Large intestine (tissue), 12 donors: Measurements from ENCODE around the gene DHX38. TPM values are rescaled to one million over a fixed set of nuclear protein-coding genes. Genes with fewer than 3 reads are reported as not detected.
"Not testable (repeated sequence)": the region's sequence is repeated elsewhere in the genome, so short reads cannot be mapped to it uniquely, and the experiment has no call there.

Source experiments
- DNase-seq, 2 donors: peaks; one replicate each; pipeline versions ENCODE4 v3.0.0 to v3.0.0-alpha.2; 2013
- H3K27ac ChIP-seq: one replicate; pipeline ENCODE4 v1.5.1; 2013; ENCODE audit warnings: low read length
- H3K27me3 ChIP-seq: 2 replicates; pipeline ENCODE4 v1.6.1; 2013; ENCODE audit warnings: low read length; ENCODE audit not compliant: control insufficient read depth, insufficient read depth
- H3K36me3 ChIP-seq: 2 replicates; pipeline ENCODE4 v1.6.1; 2013; ENCODE audit warnings: low read length; ENCODE audit not compliant: control insufficient read depth, insufficient read depth
- H3K4me1 ChIP-seq: one replicate; pipeline ENCODE4 v1.6.1; 2013; ENCODE audit warnings: low read length; ENCODE audit not compliant: control insufficient read depth, insufficient read depth
- H3K4me3 ChIP-seq: one replicate; pipeline ENCODE4 v1.5.1; 2013; ENCODE audit warnings: low read length
- H3K9me3 ChIP-seq: one replicate; pipeline ENCODE4 v1.6.1; 2013; ENCODE audit warnings: mild to moderate bottlenecking, low read depth, low read length, moderate library complexity; ENCODE audit not compliant: control insufficient read depth
- WGBS: methylation state at CpG from one replicate; pipeline ENCODE4 v1.1.5; 2013; ENCODE audit warnings: low lambda C conversion rate; ENCODE audit not compliant: insufficient coverage; 5-methylcytosine and 5-hydroxymethylcytosine counted together
- long read RNA-seq, 11 donors: transcript quantifications; one replicate each; lab custom pipeline, GENCODE V29; 2026
- polyA plus RNA-seq: library from polyadenylated mRNA; unstranded; fragments of 120-200 nt; gene quantifications from one replicate; pipeline ENCODE4 v1.2.1, GENCODE V29; 2013

Gene DHX38
- 60.7 TPM for polyA plus RNA-seq
- long read RNA-seq, donor 1, result 0 reads
- long read RNA-seq, donor 2, full-length matches to known transcripts, result 2 of 15 reads
- long read RNA-seq, donor 2, partial matches to known transcripts, result 13 of 15 reads
- long read RNA-seq, donor 2, other reads (novel, unspliced or antisense), result 0 of 15 reads
- long read RNA-seq, donor 3, result 0 reads
- long read RNA-seq, donor 4, result 0 reads
- long read RNA-seq, donor 5, partial matches to known transcripts, result 0 of 2 reads
- long read RNA-seq, donor 5, other reads (novel, unspliced or antisense), result 0 of 2 reads
- long read RNA-seq, donor 6, full-length matches to known transcripts, result 1 of 1 reads
- long read RNA-seq, donor 6, partial matches to known transcripts, result 0 of 1 reads
- long read RNA-seq, donor 6, other reads (novel, unspliced or antisense), result 0 of 1 reads
- long read RNA-seq, donor 7, partial matches to known transcripts, result 0 of 2 reads
- long read RNA-seq, donor 7, other reads (novel, unspliced or antisense), result 0 of 2 reads
- long read RNA-seq, donor 8, full-length matches to known transcripts, result 3 of 3 reads
- long read RNA-seq, donor 8, partial matches to known transcripts, result 0 of 3 reads
- long read RNA-seq, donor 8, other reads (novel, unspliced or antisense), result 0 of 3 reads
- long read RNA-seq, donor 9, full-length matches to known transcripts, result 1 of 7 reads
- long read RNA-seq, donor 9, partial matches to known transcripts, result 6 of 7 reads
- long read RNA-seq, donor 9, other reads (novel, unspliced or antisense), result 0 of 7 reads
- long read RNA-seq, donor 10, result 0 reads
- long read RNA-seq, donor 11, full-length matches to known transcripts, result 1 of 8 reads
- long read RNA-seq, donor 11, partial matches to known transcripts, result 7 of 8 reads
- long read RNA-seq, donor 11, other reads (novel, unspliced or antisense), result 0 of 8 reads

DNA sequence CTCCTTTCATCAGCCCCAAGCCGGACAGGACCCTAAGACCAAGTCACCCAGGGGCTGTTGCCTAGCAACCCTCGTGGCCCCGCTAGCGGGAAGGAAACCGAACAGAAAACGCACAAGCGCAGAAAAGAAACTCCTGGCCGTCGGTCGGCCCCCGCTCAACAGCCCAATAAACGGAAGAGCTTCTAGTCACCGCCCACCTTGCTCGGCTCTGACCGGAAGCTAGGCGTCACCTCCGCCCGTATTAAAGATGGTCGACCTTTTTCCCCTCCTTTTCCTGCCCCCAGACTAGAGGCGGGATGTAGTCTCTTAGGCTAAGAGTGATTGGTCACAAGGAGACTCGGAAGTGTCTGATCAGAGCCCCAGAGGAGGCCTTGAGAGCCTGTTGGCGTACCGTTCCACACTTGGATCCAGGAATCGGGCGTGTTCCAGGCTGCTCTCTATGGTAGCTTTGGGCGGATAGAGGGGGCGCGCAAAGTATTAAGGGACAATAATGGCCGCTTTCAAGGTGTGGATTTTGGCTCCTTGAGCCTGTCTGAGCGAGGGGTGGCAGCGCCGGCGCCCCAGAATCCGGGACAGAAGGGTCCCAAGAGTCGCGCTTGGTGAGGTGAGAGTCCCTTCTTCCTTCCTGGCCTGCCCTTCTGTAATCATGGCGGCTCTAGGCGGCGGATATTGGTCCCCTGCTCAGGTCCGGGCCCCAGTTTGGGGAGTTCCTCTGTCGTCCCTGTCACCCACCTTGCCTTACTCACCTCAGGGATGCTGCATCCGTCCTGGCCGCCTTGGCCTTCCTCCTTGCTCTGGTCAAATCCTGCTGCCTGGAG, at the start of gene DHX38, which contains the start of gene TXNL4B:
Gene DHX38 (plus strand): TSS at position 400 of the 818 bp plus-strand sequence. CDS start 2,311 bp downstream, outside the sequence.
Gene TXNL4B (minus strand): TSS at position 173 of the 818 bp plus-strand sequence. CDS start 2,871 bp downstream, outside the sequence.
- H3K27me3 ChIP-seq, result no peaks in the 10 kb centered on the region
- peak; percentile 99 to 100 for DNase-seq
- peak within 1 kb of the TSS; percentile 97 for H3K4me3 ChIP-seq
- no CpG with 5 or more reads among the region's 43 CpGs for WGBS
- peak within 1 kb of the TSS; percentile 86 for H3K27ac ChIP-seq
- peaks cover 43% of the 10 kb centered on the region for H3K36me3 ChIP-seq
- H3K9me3 ChIP-seq, result no peaks in the 10 kb centered on the region
- H3K4me1 ChIP-seq, result peaks cover 8% of the 10 kb centered on the region

GRCh38 chr16:72044296-72044695, 49.4 kb upstream of the DHX38 start:
- no peak overlapping the region for H3K4me3 ChIP-seq
- no peaks in the 10 kb centered on the region for H3K4me1 ChIP-seq
- no peak for DNase-seq
- no CpG with 5 or more reads among the region's 6 CpGs for WGBS
- H3K9me3 ChIP-seq, result no peaks in the 10 kb centered on the region
- H3K27me3 ChIP-seq, result no peaks in the 10 kb centered on the region
- H3K27ac ChIP-seq, result no peak overlapping the region
- peaks cover 2% of the 10 kb centered on the region for H3K36me3 ChIP-seq

GRCh38 chr16:72044825-72045359, 48.8 kb upstream of the DHX38 start:
- Histone ChIP-seq H3K27ac (no peak overlapping the region), H3K9me3 (no peaks in the 10 kb centered on the region), H3K4me3 (no peak overlapping the region), H3K27me3 (no peaks in the 10 kb centered on the region), H3K4me1 (no peaks in the 10 kb centered on the region), H3K36me3 (peaks cover 2% of the 10 kb centered on the region)
- WGBS, result no CpG with 5 or more reads among the region's 2 CpGs
- DNase-seq, result no peak

- Histone ChIP-seq H3K4me1 (no peaks in the 10 kb centered on the region), H3K27me3 (no peaks in the 10 kb centered on the region), H3K4me3 (no peak overlapping the region), H3K27ac (no peak overlapping the region), H3K36me3 (no peaks in the 10 kb centered on the region), H3K9me3 (no peaks in the 10 kb centered on the region)
- DNase-seq, result no peak
These were observed 44.5 kb upstream of the DHX38 start for GRCh38 chr16:72049110-72049509.

DNA sequence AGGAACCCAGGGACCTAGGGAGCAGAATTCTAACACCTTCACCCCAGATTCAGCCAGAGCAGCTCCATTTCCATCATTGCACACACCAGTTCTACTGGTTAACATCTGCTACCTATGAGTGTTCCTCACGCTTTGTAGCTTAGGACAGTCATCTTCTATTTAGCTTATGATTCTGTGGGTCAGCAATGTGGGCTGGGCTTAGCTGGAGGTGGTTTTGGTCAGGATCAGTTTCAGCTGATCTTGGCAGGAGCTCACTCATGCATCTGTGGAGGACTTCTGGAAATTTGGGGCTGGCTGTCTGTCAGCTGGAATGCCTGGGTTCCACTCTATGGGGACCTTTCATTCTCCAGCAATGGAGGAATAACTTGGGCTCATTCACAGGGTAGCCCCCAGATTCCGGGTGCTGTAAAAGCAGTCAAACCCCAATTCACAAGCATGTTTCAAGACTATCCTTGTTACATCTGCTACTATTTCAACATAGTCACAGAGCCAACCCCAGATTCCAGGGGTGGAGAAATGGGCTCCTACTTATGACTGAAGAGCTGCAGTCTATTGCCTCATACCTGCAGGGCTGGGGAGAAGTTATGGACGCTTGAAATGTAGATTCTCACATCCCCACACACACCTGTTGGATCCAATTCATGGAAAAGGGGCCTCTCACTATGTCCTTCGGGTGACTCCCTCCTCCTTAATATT, 42.7 kb upstream of the DHX38 start:
- DNase-seq, result no peak
- no peaks in the 10 kb centered on the region for H3K9me3 ChIP-seq
- 100% methylated on average over 1 of the region's 4 CpGs for WGBS
- no peaks in the 10 kb centered on the region for H3K36me3 ChIP-seq
- no peaks in the 10 kb centered on the region for H3K4me1 ChIP-seq
- no peaks in the 10 kb centered on the region for H3K27me3 ChIP-seq
- no peak overlapping the region for H3K4me3 ChIP-seq
- no peak overlapping the region for H3K27ac ChIP-seq

- Histone ChIP-seq H3K36me3 (no peaks in the 10 kb centered on the region), H3K27me3 (no peaks in the 10 kb centered on the region), H3K9me3 (no peaks in the 10 kb centered on the region), H3K4me3 (no peak overlapping the region), H3K4me1 (no peaks in the 10 kb centered on the region), H3K27ac (no peak overlapping the region)
- no peak for DNase-seq
- whole genome bisulfite sequencing, result 93% methylated on average over 2 of the region's 2 CpGs
These were observed 41.8 kb upstream of the DHX38 start for GRCh38 chr16:72051818-72052217.

GRCh38 chr16:72054254-72054847, 39.3 kb upstream of the DHX38 start, which contains the start of gene HP:
Gene HP, plus strand, starts transcription at chr16:72054505. Its CDS starts 148 bp downstream, at chr16:72054653.
- not testable (repeated sequence) for DNase-seq, H3K4me3 ChIP-seq, H3K9me3 ChIP-seq, H3K27me3 ChIP-seq, H3K4me1 ChIP-seq, H3K36me3 ChIP-seq, H3K27ac ChIP-seq
- WGBS, result 75% methylated on average over 2 of the region's 5 CpGs

- no peak for DNase-seq
- Histone ChIP-seq H3K36me3 (no peaks in the 10 kb centered on the region), H3K9me3 (no peaks in the 10 kb centered on the region), H3K27me3 (no peaks in the 10 kb centered on the region), H3K27ac (no peak overlapping the region), H3K4me3 (no peak overlapping the region), H3K4me1 (no peaks in the 10 kb centered on the region)
- no CpG with 5 or more reads among the region's 4 CpGs for WGBS
These were observed 37.7 kb upstream of the DHX38 start for GRCh38 chr16:72055911-72056310.

DNA sequence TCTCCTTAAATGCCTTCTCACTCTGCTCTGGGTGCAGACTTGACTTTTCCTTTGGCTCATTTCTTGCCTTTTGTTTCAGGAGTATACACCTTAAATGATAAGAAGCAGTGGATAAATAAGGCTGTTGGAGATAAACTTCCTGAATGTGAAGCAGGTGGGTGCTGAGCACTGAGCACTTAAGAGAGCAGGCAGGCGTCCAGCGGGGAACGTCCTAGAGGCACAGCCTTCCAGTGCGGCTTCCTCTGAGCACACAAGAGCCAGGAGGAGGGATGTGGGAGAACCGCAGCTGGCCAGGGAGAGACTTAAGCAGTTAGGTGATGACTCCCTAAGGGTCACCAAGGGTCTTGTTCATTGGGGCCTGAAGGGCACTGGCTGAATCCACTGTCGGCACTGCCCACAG, 36.3 kb upstream of the DHX38 start:
- H3K27me3 ChIP-seq, H3K36me3 ChIP-seq, H3K4me3 ChIP-seq, H3K9me3 ChIP-seq, DNase-seq, H3K4me1 ChIP-seq, H3K27ac ChIP-seq: not testable (repeated sequence)
- WGBS, result no CpG with 5 or more reads among the region's 6 CpGs
